A673 (cell line): ENCODE measurements around the gene LSM2.

ENCODE experiments used
- EZH2 ChIP-seq: fragments of 200-600 bp; sonication (generic); IDR thresholded peaks from 2 replicates; pipeline ENCODE4 v1.6.1; 2017; ENCODE audit warnings: borderline replicate concordance, low read depth, mild to moderate bottlenecking, mixed read lengths, antibody characterized with exemption, low read length; ENCODE audit not compliant: poor library complexity, severe bottlenecking
- TF ChIP-seq, protein P1 (sequence below): fragments of 300-800, 200-600 bp; sonication (generic); conservative IDR thresholded peaks from 2 replicates; pipeline ENCODE4 v1.5.1; 2017; ENCODE audit warnings: low read depth, mild to moderate bottlenecking, antibody characterized with exemption, low read length, moderate library complexity, mixed read lengths

GRCh38 chr6:31760790-31761189 lies 46.0 kb downstream of the LSM2 start:
- TF ChIP-seq, protein P1, sequence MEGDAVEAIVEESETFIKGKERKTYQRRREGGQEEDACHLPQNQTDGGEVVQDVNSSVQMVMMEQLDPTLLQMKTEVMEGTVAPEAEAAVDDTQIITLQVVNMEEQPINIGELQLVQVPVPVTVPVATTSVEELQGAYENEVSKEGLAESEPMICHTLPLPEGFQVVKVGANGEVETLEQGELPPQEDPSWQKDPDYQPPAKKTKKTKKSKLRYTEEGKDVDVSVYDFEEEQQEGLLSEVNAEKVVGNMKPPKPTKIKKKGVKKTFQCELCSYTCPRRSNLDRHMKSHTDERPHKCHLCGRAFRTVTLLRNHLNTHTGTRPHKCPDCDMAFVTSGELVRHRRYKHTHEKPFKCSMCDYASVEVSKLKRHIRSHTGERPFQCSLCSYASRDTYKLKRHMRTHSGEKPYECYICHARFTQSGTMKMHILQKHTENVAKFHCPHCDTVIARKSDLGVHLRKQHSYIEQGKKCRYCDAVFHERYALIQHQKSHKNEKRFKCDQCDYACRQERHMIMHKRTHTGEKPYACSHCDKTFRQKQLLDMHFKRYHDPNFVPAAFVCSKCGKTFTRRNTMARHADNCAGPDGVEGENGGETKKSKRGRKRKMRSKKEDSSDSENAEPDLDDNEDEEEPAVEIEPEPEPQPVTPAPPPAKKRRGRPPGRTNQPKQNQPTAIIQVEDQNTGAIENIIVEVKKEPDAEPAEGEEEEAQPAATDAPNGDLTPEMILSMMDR = no peak
- TF ChIP-seq EZH2 = no peak
